K562 (cell line): ENCODE data around the gene GABRA4. TPM values are rescaled to one million over a fixed set of nuclear protein-coding genes. Genes with fewer than 3 reads are reported as not detected.

Experiments
- ATAC-seq: fragments of 200-7000 bp; cut with Tn5 transposase; 3 replicates; pipeline ENCODE4 v1.9.1; 2020; ENCODE audit warnings: moderate library complexity
- BruUV-seq: library from RNA; stranded (reverse); fragments of 400-500 nt; replicated peaks from 2 replicates; lab custom pipeline; 2021; lab: Mats Ljungman, UMichigan
- CTCF ChIA-PET: fragments of 300-600 bp; formaldehyde crosslinking; extraction: SDS; loops from one replicate; lab custom pipeline; 2021; ENCODE audit warnings: low intra/inter-chr PET ratio; lab: Yijun Ruan, JAX
- POLR2A ChIA-PET: fragments of 300-600, 350-650 bp; sonication (Branson Sonifier 250); formaldehyde crosslinking; extraction: SDS; loops from one replicate; lab custom pipeline; 2021; ENCODE audit warnings: antibody characterized with exemption, inconsistent platforms; lab: Yijun Ruan, JAX
- DNase-seq, 4 experiments: peaks; one replicate each; pipeline versions ENCODE4 v3.0.0 to v3.0.0-alpha.2; 2011 to 2018; ENCODE audit warnings: low spot score in 3 of 4, mixed read lengths in 3 of 4; ENCODE audit errors: extremely low read depth in 1 of 4
- FAIRE-seq: peaks from 2 replicates; lab custom pipeline; 2011; peaks lifted over from hg19 to GRCh38; lab: Jason Lieb, UNC
- H2AFZ ChIP-seq: 2 replicates; pipeline ENCODE4 v1.6.0; 2011; ENCODE audit warnings: low read depth, low read length, control low read depth, inconsistent platforms
- H3K27ac ChIP-seq: fragments of 200-600 bp; 3 replicates; pipeline ENCODE4 v1.8.0; 2011; ENCODE audit warnings: low read depth, mild to moderate bottlenecking, control low read depth, inconsistent platforms, low read length, moderate library complexity, mixed read lengths; ENCODE audit errors: extremely low read depth
- H3K27me3 ChIP-seq, 2 experiments: fragments of 300-600 bp in 1 of 2; 2 replicates in 1 of 2; 3 replicates in 1 of 2; pipeline versions ENCODE4 v1.6.0 to v1.8.0; 2011; ENCODE audit warnings: inconsistent platforms in 2 of 2, low read length in 2 of 2, mild to moderate bottlenecking in 1 of 2, mixed read lengths in 1 of 2, moderate library complexity in 1 of 2; ENCODE audit not compliant: control insufficient read depth in 2 of 2, insufficient read depth in 2 of 2
- H3K36me3 ChIP-seq: fragments of 300-600 bp; 3 replicates; pipeline ENCODE4 v1.8.0; 2011; ENCODE audit warnings: mild to moderate bottlenecking, low read length, inconsistent platforms; ENCODE audit not compliant: control insufficient read depth, insufficient read depth
- H3K4me1 ChIP-seq, 2 experiments: fragments of 200-600 bp in 1 of 2; replicated peaks in 1 of 2; 2 replicates in 1 of 2; 3 replicates in 1 of 2; pipeline versions ENCODE4 v1.5.1 to v1.8.0; 2011; ENCODE audit warnings: inconsistent platforms in 2 of 2, low read length in 2 of 2, mild to moderate bottlenecking in 1 of 2, mixed read lengths in 1 of 2, moderate library complexity in 1 of 2; ENCODE audit not compliant: control insufficient read depth in 2 of 2, insufficient read depth in 2 of 2
- H3K4me2 ChIP-seq: 2 replicates; pipeline ENCODE4 v1.6.1; 2011; ENCODE audit warnings: low read length, control low read depth, inconsistent platforms, mixed read lengths; ENCODE audit not compliant: insufficient read depth
- H3K4me3 ChIP-seq: fragments of 200-600 bp; sonication (generic), shearing (Covaris generic); 2 replicates; pipeline ENCODE4 v1.5.1; 2016; ENCODE audit warnings: control low read depth, inconsistent platforms
- H3K79me2 ChIP-seq: fragments of 200-600 bp; 3 replicates; pipeline ENCODE4 v1.8.0; 2011; ENCODE audit warnings: low read length, inconsistent platforms; ENCODE audit not compliant: control insufficient read depth, insufficient read depth
- H3K9ac ChIP-seq, 2 experiments: 2 replicates each; pipeline versions ENCODE4 v1.6.0 to v1.6.1; 2011; ENCODE audit warnings: low read depth in 2 of 2, low read length in 2 of 2, control low read depth in 1 of 2, inconsistent platforms in 1 of 2, mild to moderate bottlenecking in 1 of 2, mixed read lengths in 1 of 2; ENCODE audit not compliant: insufficient read depth in 1 of 2
- H3K9me1 ChIP-seq: one replicate; pipeline ENCODE4 v1.6.0; 2011; ENCODE audit warnings: inconsistent platforms, mild to moderate bottlenecking, low read length, moderate library complexity; ENCODE audit not compliant: control insufficient read depth, insufficient read depth
- H3K9me3 ChIP-seq: replicated peaks from 2 replicates; pipeline ENCODE4 v1.5.1; 2011; ENCODE audit warnings: low read depth, low read length, inconsistent platforms; ENCODE audit not compliant: control insufficient read depth, insufficient read depth
- H4K20me1 ChIP-seq: replicated peaks from 2 replicates; pipeline ENCODE4 v1.6.1; 2011; ENCODE audit warnings: low read length, inconsistent platforms, mixed read lengths; ENCODE audit not compliant: control insufficient read depth, insufficient read depth
- CEBPG ChIP-seq, 3 experiments: fragments of 200-800 bp in 1 of 3; sonication (Bioruptor generic) in 1 of 3; sonication (generic) in 1 of 3; formaldehyde crosslinking in 1 of 3; IDR thresholded peaks in 2 of 3; conservative IDR thresholded peaks in 1 of 3; 2 replicates each; pipeline versions ENCODE4 v1.6.1 to v1.8.0; 2016 to 2022; ENCODE audit warnings: missing compliant biosample characterization in 2 of 3, missing genetic modification characterization in 2 of 3, mild to moderate bottlenecking in 1 of 3, missing genetic modification reagents in 1 of 3
- JUN ChIP-seq, 2 experiments: sonication (generic) in 1 of 2; formaldehyde crosslinking in 1 of 2; IDR thresholded peaks; 2 replicates each; pipeline versions ENCODE4 v1.6.1 to v1.8.0; 2012 to 2022; ENCODE audit warnings: borderline replicate concordance in 2 of 2, mild to moderate bottlenecking in 2 of 2, improper control_type of control experiment in 1 of 2, low read depth in 1 of 2, low read length in 1 of 2, missing genetic modification reagents in 1 of 2
- PTBP1 ChIP-seq: fragments of 200-400 bp; formaldehyde crosslinking; IDR thresholded peaks from 2 replicates; pipeline ENCODE4 v1.6.1; 2017; ENCODE audit warnings: low read depth, low read length
- THAP7 ChIP-seq: fragments of 250-450 bp; sonication (Bioruptor Pico); IDR thresholded peaks from 2 replicates; pipeline ENCODE4 v1.5.0; 2021
- WGBS: fragments of 100-300 bp; shearing (Covaris generic); methylation state at CpG from one replicate; pipeline ENCODE4 v1.1.6; 2016; ENCODE audit warnings: low coverage, mixed read lengths; ENCODE audit not compliant: insufficient coverage; ENCODE audit errors: missing lambda C conversion rate; 5-methylcytosine and 5-hydroxymethylcytosine counted together
- in situ Hi-C: fragments of 300-500 bp; cut with MboI; formaldehyde crosslinking; loops from 4 replicates; pipeline ENCODE4 v1.15.0; 2018; ENCODE audit warnings: inconsistent platforms, mixed read lengths
- intact Hi-C: fragments of 100-400 bp; cut with micrococcal nuclease; formaldehyde crosslinking; loops from 2 replicates; pipeline ENCODE4 v1.14.2; 2022
- polyA plus RNA-seq, 8 experiments: library from polyadenylated mRNA; depleted of rRNA in 4 of 8; stranded (reverse) in 5 of 8; unstranded in 3 of 8; fragments of >200 nt; fragmentation: Nextera tagmentation in 2 of 8; fragmentation: Illumina TruSeq in 1 of 8; extraction: Ambion mirVana in 2 of 8; extraction: Trizol in 1 of 8; gene quantifications; 2 replicates each; pipeline versions ENCODE4 v1.2.1 to v1.2.3, GENCODE V29; 2011 to 2014; ENCODE audit warnings: inconsistent platforms in 1 of 8, missing spikeins in 1 of 8
- total RNA-seq, 7 experiments: library from RNA; depleted of rRNA in 6 of 7; stranded (reverse); fragments of >200 nt in 6 of 7; fragmentation: Illumina TruSeq in 2 of 7; extraction: Trizol in 2 of 7; gene quantifications; 2 replicates each; pipeline versions ENCODE4 v1.2.1 to v1.2.3, GENCODE V29; 2011 to 2021; ENCODE audit warnings: low replicate concordance in 1 of 7
- TF ChIP-seq, protein P1 (sequence below): fragments of 150-350 bp; conservative IDR thresholded peaks from 2 replicates; pipeline ENCODE4 v1.6.1; 2014; ENCODE audit warnings: low read length

Gene GABRA4
- total and polyA plus RNA-seq, 9 of the 15 experiments (the other 6 are each of a cell fraction or from before 2014, with no cell fraction given): not detected

- intact Hi-C loops: no loop called here
- Histone ChIP-seq H2AFZ (no peak overlapping the region), H3K27ac (no peak overlapping the region), H3K4me2 (no peak overlapping the region), H4K20me1 (no peaks in the 10 kb centered on the region), H3K36me3 (no peaks in the 10 kb centered on the region), H3K9me3 (no peaks in the 10 kb centered on the region), H3K27me3 (no peaks in the 10 kb centered on the region), H3K9ac (no peak overlapping the region), H3K79me2 (no peaks in the 10 kb centered on the region), H3K4me1 (no peaks in the 10 kb centered on the region), H3K4me3 (no peak overlapping the region), H3K9me1 (no peaks in the 10 kb centered on the region)
- POLR2A ChIA-PET: no interaction called here
- in situ Hi-C loops: no loop called here
- CTCF ChIA-PET: no interaction called here
- FAIRE-seq: no peak
- TF ChIP-seq THAP7 (CRISPR knock-in tag) (no peak), CEBPG (CRISPR knock-in tag; IDR thresholded peaks at IDR 0.05) (no peak), CEBPG (tag; conservative IDR thresholded peaks at IDR 0.05 in 1 of 2, IDR thresholded peaks at IDR 0.05 in 1 of 2) (0 out of 4 replicates have a peak, but pooled peaks of 1 of the 2 experiments have one; percentile 14)
- DNase-seq: no peak
- no TSS peak for BruUV-seq
- ATAC-seq: no peak
These were observed 17.0 kb upstream of the GABRA4 start for GRCh38 chr4:47010347-47010911.

DNA sequence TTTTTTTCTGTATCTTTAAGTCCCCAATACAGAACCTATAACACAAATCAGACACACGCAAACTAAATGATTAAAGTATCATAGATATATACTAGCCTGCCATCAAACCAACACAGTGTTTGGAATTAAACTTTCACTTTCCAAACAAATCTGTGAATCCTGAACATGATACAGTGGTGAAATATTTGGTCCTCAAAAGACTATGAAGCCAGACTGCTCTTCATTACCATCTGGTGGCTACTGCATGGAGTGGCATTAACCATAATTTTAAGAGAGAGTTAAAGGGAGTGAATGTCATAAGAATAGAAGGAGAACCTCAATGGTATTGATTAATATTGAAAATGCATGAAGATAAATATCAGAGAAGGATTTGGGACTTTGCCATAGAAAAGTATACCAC, 9.2 kb upstream of the GABRA4 start:
- ATAC-seq: no peak
- POLR2A ChIA-PET: no interaction called here
- Histone ChIP-seq H3K27ac (no peak overlapping the region), H3K4me3 (no peak overlapping the region), H3K27me3 (no peaks in the 10 kb centered on the region), H3K9me1 (no peaks in the 10 kb centered on the region), H4K20me1 (no peaks in the 10 kb centered on the region), H3K9me3 (no peaks in the 10 kb centered on the region), H3K79me2 (no peaks in the 10 kb centered on the region), H3K36me3 (no peaks in the 10 kb centered on the region), H3K9ac (no peak overlapping the region), H3K4me2 (no peak overlapping the region), H2AFZ (no peak overlapping the region), H3K4me1 (no peaks in the 10 kb centered on the region)
- no TSS peak for BruUV-seq
- WGBS: 0% methylated on average over 1 of the region's 1 CpG
- CTCF ChIA-PET: no interaction called here
- TF ChIP-seq JUN (IDR thresholded peaks at IDR 0.05; ENCODE audit: borderline replicate concordance, low read depth, low read length) (no peak), JUN (CRISPR knock-in tag; IDR thresholded peaks at IDR 0.05; ENCODE audit: borderline replicate concordance) (no peak), PTBP1 (no peak)
- TF ChIP-seq, protein P1, sequence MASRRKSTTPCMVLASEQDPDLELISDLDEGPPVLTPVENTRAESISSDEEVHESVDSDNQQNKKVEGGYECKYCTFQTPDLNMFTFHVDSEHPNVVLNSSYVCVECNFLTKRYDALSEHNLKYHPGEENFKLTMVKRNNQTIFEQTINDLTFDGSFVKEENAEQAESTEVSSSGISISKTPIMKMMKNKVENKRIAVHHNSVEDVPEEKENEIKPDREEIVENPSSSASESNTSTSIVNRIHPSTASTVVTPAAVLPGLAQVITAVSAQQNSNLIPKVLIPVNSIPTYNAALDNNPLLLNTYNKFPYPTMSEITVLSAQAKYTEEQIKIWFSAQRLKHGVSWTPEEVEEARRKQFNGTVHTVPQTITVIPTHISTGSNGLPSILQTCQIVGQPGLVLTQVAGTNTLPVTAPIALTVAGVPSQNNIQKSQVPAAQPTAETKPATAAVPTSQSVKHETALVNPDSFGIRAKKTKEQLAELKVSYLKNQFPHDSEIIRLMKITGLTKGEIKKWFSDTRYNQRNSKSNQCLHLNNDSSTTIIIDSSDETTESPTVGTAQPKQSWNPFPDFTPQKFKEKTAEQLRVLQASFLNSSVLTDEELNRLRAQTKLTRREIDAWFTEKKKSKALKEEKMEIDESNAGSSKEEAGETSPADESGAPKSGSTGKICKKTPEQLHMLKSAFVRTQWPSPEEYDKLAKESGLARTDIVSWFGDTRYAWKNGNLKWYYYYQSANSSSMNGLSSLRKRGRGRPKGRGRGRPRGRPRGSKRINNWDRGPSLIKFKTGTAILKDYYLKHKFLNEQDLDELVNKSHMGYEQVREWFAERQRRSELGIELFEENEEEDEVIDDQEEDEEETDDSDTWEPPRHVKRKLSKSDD: no peak
- no peak for DNase-seq
- no peak for FAIRE-seq
- in situ Hi-C loops (no loop called here), intact Hi-C loops (no loop called here)
